DND-41 (cell line): ENCODE results near the gene DNLZ.

Experiments
- ATAC-seq: fragments of 200-7000 bp; cut with Tn5 transposase; 3 replicates; pipeline ENCODE4 v1.9.1; 2021; ENCODE audit warnings: low read depth; ENCODE audit not compliant: insufficient read depth
- DNase-seq: peaks from one replicate; pipeline ENCODE4 v3.0.0-alpha.2; 2020
- H2AFZ ChIP-seq: 2 replicates; pipeline ENCODE4 v1.6.0; 2012; ENCODE audit warnings: low read depth, low read length
- H3K27ac ChIP-seq: 2 replicates; pipeline ENCODE4 v1.5.1; 2012; ENCODE audit warnings: low read length, inconsistent platforms
- H3K27me3 ChIP-seq: fragments of 200-600 bp; sonication (generic); 2 replicates; pipeline ENCODE4 v1.6.0; 2012; ENCODE audit warnings: low read length, mild to moderate bottlenecking, inconsistent platforms; ENCODE audit not compliant: insufficient read depth, poor library complexity
- H3K36me3 ChIP-seq: 2 replicates; pipeline ENCODE4 v1.5.1; 2012; ENCODE audit warnings: low read length, inconsistent platforms; ENCODE audit not compliant: insufficient read depth
- H3K4me1 ChIP-seq: 2 replicates; pipeline ENCODE4 v1.5.1; 2012; ENCODE audit warnings: mild to moderate bottlenecking, low read length; ENCODE audit not compliant: insufficient read depth
- H3K4me2 ChIP-seq: 2 replicates; pipeline ENCODE4 v1.6.0; 2012; ENCODE audit warnings: mild to moderate bottlenecking, moderate library complexity, low read length, inconsistent platforms; ENCODE audit not compliant: insufficient read depth
- H3K4me3 ChIP-seq, 2 experiments: fragments of 200-600 bp in 1 of 2; shearing (Covaris generic) in 1 of 2; 2 replicates each; pipeline ENCODE4 v1.5.1; 2012 to 2016; ENCODE audit warnings: inconsistent platforms in 2 of 2, low read length in 2 of 2, mild to moderate bottlenecking in 2 of 2, low read depth in 1 of 2, moderate library complexity in 1 of 2
- H3K79me2 ChIP-seq: 2 replicates; pipeline ENCODE4 v1.6.0; 2012; ENCODE audit warnings: low read length, inconsistent platforms; ENCODE audit not compliant: insufficient read depth
- H3K9ac ChIP-seq: 2 replicates; pipeline ENCODE4 v1.6.0; 2012; ENCODE audit warnings: low read depth, mild to moderate bottlenecking, inconsistent platforms, low read length, moderate library complexity
- H3K9me3 ChIP-seq: 2 replicates; pipeline ENCODE4 v1.5.1; 2012; ENCODE audit warnings: low read length, moderate library complexity, mild to moderate bottlenecking, inconsistent platforms; ENCODE audit not compliant: insufficient read depth, severe bottlenecking
- H4K20me1 ChIP-seq: 2 replicates; pipeline ENCODE4 v1.6.0; 2012; ENCODE audit warnings: low read length; ENCODE audit not compliant: insufficient read depth
- EZH2 ChIP-seq: IDR thresholded peaks from 3 replicates; pipeline ENCODE4 v1.6.1; 2012; ENCODE audit warnings: borderline replicate concordance, low read depth, mild to moderate bottlenecking, moderate library complexity, low read length, inconsistent platforms; ENCODE audit not compliant: severe bottlenecking
- TF ChIP-seq, protein P1 (sequence below): IDR thresholded peaks from 2 replicates; pipeline ENCODE4 v1.5.1; 2012; ENCODE audit warnings: borderline replicate concordance, low read length, moderate library complexity, mild to moderate bottlenecking; ENCODE audit not compliant: poor library complexity, severe bottlenecking; ENCODE audit errors: extremely low read depth

The DNLZ gene

DNA sequence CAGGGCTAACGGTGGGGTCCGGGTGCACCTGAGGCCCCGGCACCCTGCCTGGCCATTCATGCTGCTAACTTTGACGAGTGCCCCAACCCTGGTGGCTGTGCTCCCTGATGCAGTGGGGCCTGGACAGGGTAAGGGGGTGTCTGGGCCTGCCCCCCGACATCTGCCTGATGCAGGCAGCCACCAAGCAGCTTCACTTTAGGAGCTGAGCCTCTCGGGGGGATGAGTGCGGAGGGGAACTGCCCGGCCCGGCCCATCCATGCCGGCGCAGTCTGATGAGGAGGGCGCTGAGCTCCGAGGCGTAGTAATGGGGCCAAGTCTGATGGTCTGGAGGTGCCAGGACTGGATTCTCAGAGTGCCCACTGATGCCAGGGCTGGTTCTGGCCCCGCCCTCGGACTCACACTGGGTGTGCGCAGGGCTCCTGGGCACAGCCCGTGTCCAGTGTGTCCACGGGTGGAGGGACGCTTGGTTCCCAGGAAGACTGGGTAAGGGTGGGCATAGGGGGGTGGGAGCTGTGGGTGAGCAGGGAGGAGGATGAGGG lies 16.5 kb downstream of the DNLZ start:
- Histone ChIP-seq H3K9ac (no peak overlapping the region), H3K9me3 (no peaks in the 10 kb centered on the region), H3K4me3 (no peak overlapping the region), H3K79me2 (no peaks in the 10 kb centered on the region), H4K20me1 (no peaks in the 10 kb centered on the region), H3K27me3 (no peaks in the 10 kb centered on the region), H3K4me2 (no peak overlapping the region), H3K36me3 (no peaks in the 10 kb centered on the region), H2AFZ (no peak overlapping the region), H3K4me1 (no peaks in the 10 kb centered on the region), H3K27ac (no peak overlapping the region)
- no peak for TF ChIP-seq EZH2
- TF ChIP-seq, protein P1, sequence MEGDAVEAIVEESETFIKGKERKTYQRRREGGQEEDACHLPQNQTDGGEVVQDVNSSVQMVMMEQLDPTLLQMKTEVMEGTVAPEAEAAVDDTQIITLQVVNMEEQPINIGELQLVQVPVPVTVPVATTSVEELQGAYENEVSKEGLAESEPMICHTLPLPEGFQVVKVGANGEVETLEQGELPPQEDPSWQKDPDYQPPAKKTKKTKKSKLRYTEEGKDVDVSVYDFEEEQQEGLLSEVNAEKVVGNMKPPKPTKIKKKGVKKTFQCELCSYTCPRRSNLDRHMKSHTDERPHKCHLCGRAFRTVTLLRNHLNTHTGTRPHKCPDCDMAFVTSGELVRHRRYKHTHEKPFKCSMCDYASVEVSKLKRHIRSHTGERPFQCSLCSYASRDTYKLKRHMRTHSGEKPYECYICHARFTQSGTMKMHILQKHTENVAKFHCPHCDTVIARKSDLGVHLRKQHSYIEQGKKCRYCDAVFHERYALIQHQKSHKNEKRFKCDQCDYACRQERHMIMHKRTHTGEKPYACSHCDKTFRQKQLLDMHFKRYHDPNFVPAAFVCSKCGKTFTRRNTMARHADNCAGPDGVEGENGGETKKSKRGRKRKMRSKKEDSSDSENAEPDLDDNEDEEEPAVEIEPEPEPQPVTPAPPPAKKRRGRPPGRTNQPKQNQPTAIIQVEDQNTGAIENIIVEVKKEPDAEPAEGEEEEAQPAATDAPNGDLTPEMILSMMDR = no peak
- no peak for ATAC-seq
- no peak for DNase-seq

GRCh38 chr9:136346157-136346481 lies 17.4 kb downstream of the DNLZ start:
- no peak for ATAC-seq
- Histone ChIP-seq H3K79me2 (no peaks in the 10 kb centered on the region), H3K36me3 (no peaks in the 10 kb centered on the region), H3K4me2 (no peak overlapping the region), H3K4me3 (no peak overlapping the region), H3K9me3 (no peaks in the 10 kb centered on the region), H2AFZ (no peak overlapping the region), H4K20me1 (no peaks in the 10 kb centered on the region), H3K27ac (no peak overlapping the region), H3K9ac (no peak overlapping the region), H3K27me3 (no peaks in the 10 kb centered on the region), H3K4me1 (no peaks in the 10 kb centered on the region)
- no peak for DNase-seq
- TF ChIP-seq, protein P1 = no peak

DNA sequence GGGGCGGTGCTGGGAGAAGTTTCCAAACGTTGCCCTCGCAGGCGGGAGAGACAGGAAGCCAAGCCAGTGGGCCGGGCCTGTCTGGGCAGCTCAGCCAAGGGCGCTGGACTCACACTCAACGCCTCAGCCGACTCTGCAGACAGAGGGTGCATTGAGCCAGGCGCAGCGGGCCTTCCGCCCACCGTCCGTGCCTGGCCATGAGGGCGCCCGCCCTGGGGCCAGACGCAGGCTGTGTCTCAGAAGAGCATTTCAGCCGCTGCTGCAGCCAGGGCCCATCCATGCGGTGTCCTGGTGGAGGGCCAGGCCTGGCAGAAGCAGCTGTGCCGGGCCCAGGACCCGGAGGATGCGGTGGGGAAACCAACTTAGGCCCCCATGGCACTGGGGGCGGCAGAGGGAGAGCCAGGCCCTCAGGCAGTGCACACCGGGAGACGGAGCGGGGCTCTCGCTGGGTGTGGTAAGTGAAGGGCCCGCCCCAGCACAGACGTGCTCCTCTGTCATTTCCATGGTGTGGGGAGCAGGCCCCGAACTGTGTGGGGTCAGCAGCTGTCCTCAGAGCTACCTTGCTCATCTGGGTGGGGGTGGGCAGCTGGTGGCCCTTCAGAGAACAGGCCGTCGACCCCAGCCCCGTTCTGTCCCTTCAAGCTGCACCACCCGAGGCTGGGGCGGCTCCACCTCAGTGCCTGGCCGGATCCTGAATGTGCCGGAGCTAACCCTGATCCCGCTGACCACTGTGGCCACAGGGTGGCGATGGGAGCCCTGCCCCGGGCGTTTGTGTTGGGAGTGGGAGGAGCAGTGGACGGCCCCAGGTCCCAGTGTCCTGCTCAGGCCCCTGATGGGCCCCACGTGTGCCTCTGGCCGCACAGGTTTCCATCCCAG lies 18.0 kb downstream of the DNLZ start:
- DNase-seq (no peak), ATAC-seq (no peak)
- H2AFZ ChIP-seq = no peak overlapping the region
- H3K4me1 ChIP-seq = no peaks in the 10 kb centered on the region
- H3K9me3 ChIP-seq = no peaks in the 10 kb centered on the region
- H3K27ac ChIP-seq = no peak overlapping the region
- no peaks in the 10 kb centered on the region for H3K27me3 ChIP-seq
- H4K20me1 ChIP-seq = no peaks in the 10 kb centered on the region
- no peaks in the 10 kb centered on the region for H3K36me3 ChIP-seq
- H3K9ac ChIP-seq = no peak overlapping the region
- TF ChIP-seq EZH2 = no peak
- TF ChIP-seq, protein P1 = no peak
- no peaks in the 10 kb centered on the region for H3K79me2 ChIP-seq
- H3K4me2 ChIP-seq = no peak overlapping the region
- no peak overlapping the region for H3K4me3 ChIP-seq
